NCI-H128 (cell line): Measurements from ENCODE around the gene NEMP1.
"Not testable (repeated sequence)": the region's sequence is repeated elsewhere in the genome, so short reads cannot be mapped to it uniquely, and the experiment has no call there.

Experiments used
- DNase-seq: peaks from one replicate; lab custom pipeline; 2025; ENCODE audit not compliant: unreplicated experiment; lab: John Stamatoyannopoulos, UW

NEMP1 gene

GRCh38 chr12:57091638-57092528 lies 13.3 kb upstream of the NEMP1 start:
- no peak for DNase-seq

GRCh38 chr12:57090924-57091637 lies 12.5 kb upstream of the NEMP1 start:
- no peak for DNase-seq

GRCh38 chr12:57090490-57090889 lies 11.9 kb upstream of the NEMP1 start:
- no peak for DNase-seq

GRCh38 chr12:57089271-57090245 lies 11.0 kb upstream of the NEMP1 start:
- DNase-seq, result no peak

- DNase-seq, result peak; percentile 83
Observed at GRCh38 chr12:57088354-57089270, 10.0 kb upstream of the NEMP1 start, which contains the start of gene NAB2. TSS of gene NAB2 (plus strand) at chr12:57089114. CDS start at chr12:57089272, 158 bp downstream.

DNA sequence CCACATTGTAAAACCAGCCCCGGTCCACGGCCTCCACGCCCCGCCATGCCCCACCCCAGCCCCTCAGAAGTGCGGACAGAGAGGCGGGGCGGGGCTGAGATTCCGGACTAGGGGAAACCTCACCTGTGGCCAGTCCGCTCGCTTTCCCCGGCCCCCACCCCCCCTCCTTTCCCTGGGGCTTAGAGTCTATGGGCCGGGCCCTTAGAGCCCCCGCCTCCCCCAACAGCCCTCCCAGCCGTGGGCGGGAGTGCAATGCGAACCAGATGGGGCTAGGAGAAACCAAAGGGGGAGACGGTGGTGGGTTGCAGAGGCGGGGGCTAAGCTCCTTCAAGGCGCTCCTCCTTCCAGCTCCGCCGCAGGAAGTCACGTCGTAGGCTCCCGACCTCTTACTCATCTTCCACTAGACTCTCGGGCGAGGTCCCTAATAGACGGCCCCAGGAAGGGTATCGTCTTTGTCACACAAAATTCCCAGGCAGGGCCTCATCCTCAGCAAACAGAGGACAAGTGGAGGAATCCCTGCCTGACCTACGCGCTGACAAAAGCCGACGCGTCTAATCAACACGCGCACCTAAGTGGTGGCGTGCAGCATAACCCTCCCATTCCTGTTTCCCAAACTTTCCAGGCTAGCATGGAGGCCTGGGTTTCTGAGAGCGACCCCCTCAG lies 9.2 kb upstream of the NEMP1 start:
- peak; percentile 31 for DNase-seq

DNA sequence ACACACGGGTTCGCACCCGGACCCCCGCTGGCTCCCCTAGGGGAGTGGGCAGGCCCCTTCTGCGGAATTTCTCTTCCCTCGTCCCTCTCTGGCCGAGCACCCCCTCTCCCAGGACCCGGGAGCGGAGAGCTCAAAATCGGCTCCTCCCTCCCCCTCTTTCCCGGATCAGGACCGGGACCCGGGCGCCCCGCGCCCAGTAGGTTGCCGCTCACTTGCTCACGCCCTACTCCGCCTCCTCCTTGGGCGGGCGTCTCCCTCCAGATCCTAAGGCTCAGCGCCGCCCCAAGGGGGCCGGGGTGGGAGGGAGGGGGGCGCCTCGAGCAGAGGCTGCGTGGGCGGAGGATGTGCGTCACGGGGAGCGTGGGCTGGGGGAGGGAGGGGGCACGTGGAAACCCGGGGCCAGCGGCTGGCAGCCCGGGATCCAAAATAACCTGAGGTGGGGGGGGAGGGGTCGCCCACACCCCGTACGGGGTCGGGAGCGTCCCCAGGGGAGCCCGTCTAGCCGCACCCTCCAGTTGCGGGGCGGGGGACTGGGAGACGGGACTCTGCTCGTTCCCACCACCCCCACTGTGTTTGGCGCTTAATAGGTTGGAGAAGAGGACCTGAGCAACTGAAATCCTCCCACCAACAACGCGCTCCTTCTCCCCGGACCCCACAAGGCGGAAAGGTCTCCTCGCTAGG lies 8.6 kb upstream of the NEMP1 start:
- peak; percentile 24 for DNase-seq

- DNase-seq, result no peak
Observed at GRCh38 chr12:57086493-57087009, 8.0 kb upstream of the NEMP1 start.

DNA sequence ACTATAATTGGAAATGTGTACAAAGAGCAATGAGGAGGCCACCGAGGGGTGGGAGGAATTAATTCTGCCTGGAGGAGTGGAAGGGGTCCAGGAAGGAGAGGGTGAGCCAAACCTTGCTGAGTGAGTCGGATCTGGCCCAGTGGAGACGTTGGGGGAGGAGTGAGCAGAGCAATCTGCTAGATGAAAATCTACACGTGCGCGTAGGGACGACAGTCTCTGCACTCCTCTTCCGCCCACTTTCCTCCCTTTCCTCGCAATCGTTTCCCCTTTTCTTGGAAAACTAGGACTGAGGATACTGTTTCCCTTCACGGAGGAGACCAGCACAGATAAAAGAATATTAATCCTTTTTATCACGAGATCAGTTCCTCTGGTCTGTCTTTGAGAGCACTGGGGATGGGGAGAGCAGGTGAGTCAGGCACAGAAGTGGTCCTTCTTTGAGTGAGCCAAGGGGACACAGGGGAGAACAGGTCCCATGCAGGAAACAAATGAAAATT lies 7.5 kb upstream of the NEMP1 start:
- no peak for DNase-seq

DNA sequence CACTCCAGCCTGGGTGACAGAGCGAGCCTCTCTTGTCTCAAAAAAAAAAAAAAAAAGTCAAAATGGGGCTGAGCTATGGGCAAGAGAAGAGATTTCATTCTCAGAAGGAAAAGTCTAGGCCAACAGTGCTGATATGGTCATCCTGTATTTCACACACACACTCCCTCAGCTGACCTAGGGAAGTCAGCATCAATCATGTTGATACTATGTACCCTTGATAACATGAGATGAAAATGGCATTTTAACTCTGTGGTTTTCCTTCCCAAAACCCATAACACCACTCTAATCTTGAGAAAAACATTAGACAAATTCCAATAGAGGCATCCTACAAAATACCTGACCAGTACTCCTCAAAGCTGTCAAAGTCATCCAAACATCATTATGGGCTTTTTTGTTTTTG lies 2.3 kb upstream of the NEMP1 start:
- DNase-seq, result no peak

DNA sequence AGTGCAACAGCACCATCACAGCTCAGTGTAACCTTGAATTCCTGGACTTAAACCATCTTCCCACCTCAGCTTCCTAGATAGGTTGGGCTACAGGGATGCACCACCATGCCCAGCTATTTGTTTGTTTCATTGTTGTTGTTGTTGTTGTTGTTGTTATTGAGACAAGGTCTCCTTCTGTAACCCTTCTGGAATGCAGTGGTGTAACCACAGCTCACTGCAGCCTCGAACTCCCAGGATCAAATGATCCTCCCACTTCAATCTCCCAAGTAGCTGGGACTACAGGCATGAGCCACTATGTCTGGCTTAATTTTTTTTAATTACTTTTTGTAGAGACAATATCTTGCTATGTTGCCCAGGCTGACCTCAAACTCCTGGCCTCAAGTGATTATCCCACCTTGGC lies 1.2 kb upstream of the NEMP1 start:
- DNase-seq, result no peak

DNA sequence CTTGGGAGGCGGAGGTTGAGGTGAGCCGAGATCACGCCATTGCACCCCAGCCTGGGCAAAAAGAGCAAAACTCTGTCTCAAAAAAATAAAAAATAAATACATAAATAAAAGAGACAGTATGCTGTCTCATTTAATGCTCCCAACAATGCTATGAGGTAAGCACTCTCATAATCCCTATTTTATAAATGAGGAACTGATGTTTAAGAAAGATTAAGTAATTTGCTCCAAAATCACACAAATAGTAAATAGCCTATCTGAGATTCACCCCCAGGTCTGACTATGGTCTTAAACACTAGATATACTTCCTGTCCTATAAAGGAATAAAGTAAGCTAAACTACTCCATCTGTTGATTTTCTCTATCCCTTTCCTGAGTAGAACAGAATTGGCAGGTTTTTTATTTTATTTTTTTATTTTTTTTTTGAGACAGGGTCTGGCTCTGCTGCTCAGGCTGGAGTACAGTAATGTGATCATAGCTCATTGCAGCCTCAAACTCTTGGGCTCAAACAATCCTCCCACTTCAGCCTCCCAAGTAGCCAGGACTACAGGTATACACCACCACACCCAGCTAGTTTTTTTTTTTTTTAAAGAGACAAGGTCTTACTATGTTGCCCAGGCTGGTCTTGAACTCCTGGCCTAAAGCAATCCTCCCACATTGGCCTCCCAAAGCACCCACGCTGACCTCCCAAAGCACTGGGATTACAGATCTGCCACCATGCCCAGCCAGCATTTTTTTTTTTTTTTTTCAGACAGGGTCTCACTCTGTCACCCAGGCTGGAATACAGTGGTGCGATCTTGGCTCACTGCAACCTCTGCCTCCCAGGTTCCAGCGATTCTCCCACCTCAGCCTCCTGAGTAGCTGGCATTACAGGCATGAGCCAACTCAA lies 4.8 kb downstream of the NEMP1 start:
- not testable (repeated sequence) for DNase-seq

DNA sequence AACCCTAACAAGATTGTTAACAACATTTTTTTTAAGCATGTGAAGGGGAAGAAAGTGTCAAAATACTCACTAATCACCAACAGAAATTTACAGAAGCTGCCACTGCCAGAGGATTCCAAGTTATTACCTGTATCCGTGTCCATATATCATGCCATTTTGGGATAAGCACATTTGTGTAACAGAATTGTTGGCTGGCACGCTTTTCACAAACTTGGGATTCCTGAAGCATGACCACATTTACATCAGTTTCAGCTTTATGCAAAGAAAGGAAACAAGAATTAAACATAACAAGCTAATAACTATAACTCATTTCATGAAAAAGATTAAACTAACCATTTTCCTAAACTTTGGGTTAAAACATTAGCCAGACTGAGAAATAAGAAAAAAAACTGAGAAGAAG lies 5.9 kb downstream of the NEMP1 start:
- no peak for DNase-seq

GRCh38 chr12:57069523-57069922 lies 9.1 kb downstream of the NEMP1 start:
- peak; percentile 19 for DNase-seq

DNA sequence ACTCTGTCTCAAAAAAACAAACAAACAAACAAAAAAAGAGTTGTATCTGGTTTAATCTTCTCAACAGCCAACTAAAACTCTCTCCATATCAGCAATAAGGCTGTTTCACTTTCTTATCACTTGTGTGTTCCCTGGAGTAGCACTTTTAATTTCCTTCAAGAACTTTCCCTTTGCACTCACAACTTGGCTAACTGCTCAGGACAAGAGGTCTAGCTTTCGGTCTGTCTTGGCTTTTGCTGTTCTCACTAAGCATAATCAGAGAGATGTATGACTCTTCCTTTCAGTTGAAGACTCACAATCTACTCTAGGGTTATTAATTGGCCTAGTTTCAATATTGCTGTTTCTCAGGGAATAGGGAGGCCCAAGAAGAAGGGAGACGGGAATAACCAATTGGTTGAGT lies 12.3 kb downstream of the NEMP1 start:
- DNase-seq, result no peak

DNA sequence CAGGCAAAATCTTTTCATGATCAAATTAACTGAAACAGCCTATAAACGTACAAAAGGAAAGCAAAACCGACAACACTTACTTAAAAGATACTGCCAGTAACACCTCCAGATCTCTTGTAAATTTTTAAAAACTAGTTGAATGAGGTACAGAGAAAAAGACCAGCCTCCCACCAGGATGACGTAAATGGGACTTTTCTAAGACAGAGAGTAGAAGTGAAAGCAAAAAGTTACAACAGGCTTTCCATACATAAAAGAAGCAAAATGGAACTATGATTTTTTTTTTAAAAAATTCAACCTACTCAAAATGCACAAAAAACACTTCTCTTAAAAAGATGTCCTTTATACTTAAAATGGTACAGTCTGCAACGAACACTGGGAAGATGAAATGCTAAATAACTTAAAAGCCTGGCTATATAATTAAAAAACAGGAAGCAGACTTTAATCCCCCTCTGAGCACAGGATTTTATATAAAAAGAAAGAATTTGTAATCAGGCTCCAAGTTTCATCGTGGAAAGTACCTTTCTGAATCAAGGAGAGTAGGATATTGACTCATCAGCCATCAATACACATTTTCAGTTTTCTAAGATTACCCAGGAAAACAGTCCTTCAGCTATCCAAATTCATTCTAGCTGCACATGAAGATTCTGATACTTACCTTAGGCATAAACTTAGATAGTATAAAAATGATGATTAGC lies 14.5 kb downstream of the NEMP1 start:
- DNase-seq, result no peak

DNA sequence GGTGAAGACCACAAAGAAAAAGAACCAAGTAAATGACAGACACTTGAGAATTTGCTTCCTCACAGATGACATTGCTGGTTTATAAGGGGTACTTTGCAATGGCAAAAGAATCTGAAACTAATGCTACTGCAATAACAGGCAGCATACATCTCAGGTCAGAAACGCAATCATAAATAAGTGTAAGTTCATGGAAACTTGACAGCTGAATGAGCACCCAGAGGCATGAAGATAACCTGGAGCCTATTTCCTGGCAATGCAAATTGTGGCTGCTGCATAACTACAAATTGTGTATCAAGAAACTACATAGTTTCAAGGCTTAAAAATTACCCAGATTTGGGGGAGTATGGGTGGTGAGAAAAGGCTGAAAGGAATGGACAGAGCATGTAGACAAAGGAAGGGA lies 20.1 kb downstream of the NEMP1 start:
- DNase-seq, result no peak
